K562 (cell line): Measurements from ENCODE around the gene ESPL1. TPM values are rescaled to one million over a fixed set of nuclear protein-coding genes. Genes with fewer than 3 reads are reported as not detected.

ENCODE experiments used
- AFF4 ChIP-seq: sonication (generic); formaldehyde crosslinking; IDR thresholded peaks from 2 replicates; pipeline ENCODE4 v1.8.0; 2023; ENCODE audit warnings: mild to moderate bottlenecking, missing genetic modification reagents
- BRF1 ChIP-seq: IDR thresholded peaks from 3 replicates; pipeline ENCODE4 v1.6.1; 2011; ENCODE audit warnings: borderline replicate concordance, mild to moderate bottlenecking; ENCODE audit not compliant: insufficient read length; ENCODE audit errors: extremely low read depth
- CAMTA2 ChIP-seq: fragments of 250-450 bp; sonication (Bioruptor Pico); conservative IDR thresholded peaks from 2 replicates; pipeline ENCODE4 v1.5.1; 2022
- CHD4 ChIP-seq: fragments of 200-600 bp; sonication (generic); IDR thresholded peaks from 3 replicates; pipeline ENCODE4 v1.6.1; 2012; ENCODE audit warnings: low read depth, mild to moderate bottlenecking, mixed read lengths, low read length, inconsistent platforms; ENCODE audit not compliant: insufficient read depth, insufficient replicate concordance, poor library complexity, severe bottlenecking
- FOXK2 ChIP-seq, 2 experiments: fragments of 450-650 bp; IDR thresholded peaks in 1 of 2; conservative IDR thresholded peaks in 1 of 2; 2 replicates each; pipeline ENCODE4 v1.6.1; 2016; ENCODE audit warnings: low read depth in 2 of 2, mild to moderate bottlenecking in 1 of 2
- GATA2 ChIP-seq: sonication (generic); formaldehyde crosslinking; IDR thresholded peaks from 2 replicates; pipeline ENCODE4 v1.4.0; 2020; ENCODE audit warnings: mild to moderate bottlenecking, missing genetic modification reagents
- HDAC1 ChIP-seq, 2 experiments: fragments of 450-650 bp; IDR thresholded peaks; 2 replicates each; pipeline ENCODE4 v1.6.1; 2016 to 2017; ENCODE audit warnings: inconsistent platforms in 1 of 2, mild to moderate bottlenecking in 1 of 2, moderate library complexity in 1 of 2
- LARP7 ChIP-seq: fragments of 450-650 bp; IDR thresholded peaks from 2 replicates; pipeline ENCODE4 v1.6.1; 2016
- LEF1 ChIP-seq: fragments of 450-650 bp; IDR thresholded peaks from 2 replicates; pipeline ENCODE4 v1.6.1; 2016; ENCODE audit warnings: mild to moderate bottlenecking
- NBN ChIP-seq: fragments of 450-650 bp; IDR thresholded peaks from 2 replicates; pipeline ENCODE4 v1.6.1; 2016; ENCODE audit warnings: low read depth, mild to moderate bottlenecking
- NCOA2 ChIP-seq, 2 experiments: fragments of 450-650 bp; IDR thresholded peaks; 2 replicates each; pipeline ENCODE4 v1.6.1; 2018; ENCODE audit warnings: mild to moderate bottlenecking in 2 of 2, moderate library complexity in 1 of 2; ENCODE audit not compliant: partially characterized antibody in 2 of 2
- NFRKB ChIP-seq: fragments of 450-650 bp; IDR thresholded peaks from 2 replicates; pipeline ENCODE4 v1.6.1; 2016; ENCODE audit warnings: low read depth
- NONO ChIP-seq, 2 experiments: fragments of 200-400 bp in 1 of 2; fragments of 450-650 bp in 1 of 2; formaldehyde crosslinking in 1 of 2; IDR thresholded peaks; 2 replicates each; pipeline ENCODE4 v1.6.1; 2017; ENCODE audit warnings: low read depth in 2 of 2, mild to moderate bottlenecking in 2 of 2, moderate library complexity in 2 of 2, low read length in 1 of 2
- NR1H2 ChIP-seq: sonication (generic); formaldehyde crosslinking; IDR thresholded peaks from 2 replicates; pipeline ENCODE4 v1.4.0; 2020; ENCODE audit warnings: mild to moderate bottlenecking, missing genetic modification reagents
- PYGO2 ChIP-seq: fragments of 450-650 bp; IDR thresholded peaks from 2 replicates; pipeline ENCODE4 v1.6.1; 2016; ENCODE audit warnings: mild to moderate bottlenecking, missing genetic modification characterization, moderate library complexity, missing compliant biosample characterization
- RBM25 ChIP-seq: fragments of 200-400 bp; formaldehyde crosslinking; IDR thresholded peaks from 2 replicates; pipeline ENCODE4 v1.6.1; 2018; ENCODE audit warnings: low read length, low read depth, moderate library complexity; ENCODE audit not compliant: severe bottlenecking
- RFX7 ChIP-seq: fragments of 250-450 bp; sonication (Bioruptor Pico); IDR thresholded peaks from 2 replicates; pipeline ENCODE4 v1.5.1; 2021; ENCODE audit warnings: mild to moderate bottlenecking
- SAFB ChIP-seq: fragments of 200-400 bp; formaldehyde crosslinking; IDR thresholded peaks from 2 replicates; pipeline ENCODE4 v1.6.1; 2017; ENCODE audit warnings: low read depth, low read length, borderline replicate concordance
- TBL1XR1 ChIP-seq, 2 experiments: IDR thresholded peaks; 2 replicates each; pipeline ENCODE4 v1.6.1; 2012; ENCODE audit warnings: improper control_type of control experiment in 2 of 2, low read length in 2 of 2, mild to moderate bottlenecking in 1 of 2
- TRIM28 ChIP-seq: fragments of 450-650 bp; IDR thresholded peaks from 2 replicates; pipeline ENCODE4 v1.6.1; 2017
- WHSC1 ChIP-seq: IDR thresholded peaks from one replicate; pipeline ENCODE4 v1.6.1; 2012; ENCODE audit warnings: low read length, control low read depth, inconsistent platforms
- ZNF444 ChIP-seq: fragments of 250-450 bp; sonication (Bioruptor Pico); IDR thresholded peaks from 2 replicates; pipeline ENCODE4 v1.4.0; 2020; ENCODE audit warnings: mild to moderate bottlenecking, moderate library complexity
- ZNF766 ChIP-seq: fragments of 200-800 bp; sonication (Bioruptor generic); conservative IDR thresholded peaks from 2 replicates; pipeline ENCODE4 v1.6.1; 2016; ENCODE audit warnings: missing genetic modification characterization, missing compliant biosample characterization
- polyA plus RNA-seq, 8 experiments: library from polyadenylated mRNA; depleted of rRNA in 4 of 8; stranded (reverse) in 5 of 8; unstranded in 3 of 8; fragments of >200 nt; fragmentation: Nextera tagmentation in 2 of 8; fragmentation: Illumina TruSeq in 1 of 8; extraction: Ambion mirVana in 2 of 8; extraction: Trizol in 1 of 8; gene quantifications; 2 replicates each; pipeline versions ENCODE4 v1.2.1 to v1.2.3, GENCODE V29; 2011 to 2014; ENCODE audit warnings: inconsistent platforms in 1 of 8, missing spikeins in 1 of 8
- total RNA-seq, 7 experiments: library from RNA; depleted of rRNA in 6 of 7; stranded (reverse); fragments of >200 nt in 6 of 7; fragmentation: Illumina TruSeq in 2 of 7; extraction: Trizol in 2 of 7; gene quantifications; 2 replicates each; pipeline versions ENCODE4 v1.2.1 to v1.2.3, GENCODE V29; 2011 to 2021; ENCODE audit warnings: low replicate concordance in 1 of 7
- TF ChIP-seq, protein P1 (sequence below): fragments of 200-800 bp; sonication (Bioruptor generic); IDR thresholded peaks from 2 replicates; pipeline ENCODE4 v1.6.1; 2017; ENCODE audit warnings: missing genetic modification characterization, missing compliant biosample characterization
- TF ChIP-seq, protein P2 (sequence below): sonication (generic); formaldehyde crosslinking; IDR thresholded peaks from 2 replicates; pipeline ENCODE4 v1.9.0; 2022; ENCODE audit warnings: mild to moderate bottlenecking, missing genetic modification reagents

Gene ESPL1
- total and polyA plus RNA-seq, 9 of the 15 experiments (the other 6 are each of a cell fraction or from before 2014, with no cell fraction given), result 1.2 to 55.0 (median 18.7) TPM

GRCh38 chr12:53244337-53244736 lies 23.8 kb upstream of the ESPL1 start (continued):
- TF ChIP-seq NONO (IDR thresholded peaks at IDR 0.05; ENCODE audit: low read depth in 2 of 2, low read length in 1 of 2) (no peak), NCOA2 (IDR thresholded peaks at IDR 0.05; ENCODE audit: partially characterized antibody in 2 of 2) (no peak), NFRKB (peak; percentile 72), FOXK2 (conservative IDR thresholded peaks at IDR 0.05 in 1 of 2, IDR thresholded peaks at IDR 0.05 in 1 of 2; ENCODE audit: low read depth in 2 of 2) (peak in 1 of 2 experiments; percentile 18; a peak in 1 of 4 replicates), CAMTA2 (CRISPR knock-in tag) (no peak), ZNF444 (CRISPR knock-in tag) (no peak), GATA2 (CRISPR knock-in tag) (peak; percentile 19; the same call in 1 of the 2 replicates), RBM25 (no peak), HDAC1 (IDR thresholded peaks at IDR 0.05) (peak in 1 of 2 experiments; percentile 77; a peak in 2 of 4 replicates), SAFB (no peak), CHD4 (no peak), NR1H2 (CRISPR knock-in tag) (no peak), PYGO2 (tag) (no peak), AFF4 (CRISPR knock-in tag) (no peak), TRIM28 (peak; percentile 40; the same call in 1 of the 2 replicates), LEF1 (peak; percentile 92), ZNF766 (CRISPR knock-in tag) (no peak), LARP7 (no peak), WHSC1 (no peak), TBL1XR1 (IDR thresholded peaks at IDR 0.05; ENCODE audit: low read length in 2 of 2) (no peak), NBN (peak; percentile 74), RFX7 (CRISPR knock-in tag) (no peak), BRF1 (no peak)
- TF ChIP-seq, protein P1, sequence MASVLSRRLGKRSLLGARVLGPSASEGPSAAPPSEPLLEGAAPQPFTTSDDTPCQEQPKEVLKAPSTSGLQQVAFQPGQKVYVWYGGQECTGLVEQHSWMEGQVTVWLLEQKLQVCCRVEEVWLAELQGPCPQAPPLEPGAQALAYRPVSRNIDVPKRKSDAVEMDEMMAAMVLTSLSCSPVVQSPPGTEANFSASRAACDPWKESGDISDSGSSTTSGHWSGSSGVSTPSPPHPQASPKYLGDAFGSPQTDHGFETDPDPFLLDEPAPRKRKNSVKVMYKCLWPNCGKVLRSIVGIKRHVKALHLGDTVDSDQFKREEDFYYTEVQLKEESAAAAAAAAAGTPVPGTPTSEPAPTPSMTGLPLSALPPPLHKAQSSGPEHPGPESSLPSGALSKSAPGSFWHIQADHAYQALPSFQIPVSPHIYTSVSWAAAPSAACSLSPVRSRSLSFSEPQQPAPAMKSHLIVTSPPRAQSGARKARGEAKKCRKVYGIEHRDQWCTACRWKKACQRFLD (CRISPR knock-in tag), result no peak
- TF ChIP-seq, protein P2, sequence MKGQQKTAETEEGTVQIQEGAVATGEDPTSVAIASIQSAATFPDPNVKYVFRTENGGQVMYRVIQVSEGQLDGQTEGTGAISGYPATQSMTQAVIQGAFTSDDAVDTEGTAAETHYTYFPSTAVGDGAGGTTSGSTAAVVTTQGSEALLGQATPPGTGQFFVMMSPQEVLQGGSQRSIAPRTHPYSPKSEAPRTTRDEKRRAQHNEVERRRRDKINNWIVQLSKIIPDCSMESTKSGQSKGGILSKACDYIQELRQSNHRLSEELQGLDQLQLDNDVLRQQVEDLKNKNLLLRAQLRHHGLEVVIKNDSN (CRISPR knock-in tag), result no peak
